Mononuclear cell (primary cell): ENCODE measurements around the gene MVP. TPM values are rescaled to one million over a fixed set of nuclear protein-coding genes. Genes with fewer than 3 reads are reported as not detected.
"Not testable (repeated sequence)": the region's sequence is repeated elsewhere in the genome, so short reads cannot be mapped to it uniquely, and the experiment has no call there.

Experiments used
- H3K27me3 ChIP-seq: 2 replicates; pipeline ENCODE4 v1.6.0; 2011; ENCODE audit warnings: low read length, control low read depth; ENCODE audit not compliant: insufficient read depth
- H3K4me1 ChIP-seq: 2 replicates; pipeline ENCODE4 v1.5.1; 2011; ENCODE audit warnings: mild to moderate bottlenecking, low read length, control low read depth; ENCODE audit not compliant: insufficient read depth
- H3K4me3 ChIP-seq: 2 replicates; pipeline ENCODE4 v1.5.1; 2011; ENCODE audit warnings: mild to moderate bottlenecking, low read length, moderate library complexity
- H3K9me3 ChIP-seq: 2 replicates; pipeline ENCODE4 v1.5.1; 2011; ENCODE audit warnings: low read depth, mild to moderate bottlenecking, control low read depth, low read length
- total RNA-seq: library from RNA; depleted of rRNA; stranded (reverse); fragments of >200 nt; gene quantifications from one replicate; pipeline ENCODE4 v1.2.3, GENCODE V29; 2012

MVP gene
- total RNA-seq, 1 donor: 75.6 TPM

GRCh38 chr16:29883987-29884386 is 63.7 kb downstream of the MVP start:
- H3K4me3 ChIP-seq: no peak overlapping the region
- no peaks in the 10 kb centered on the region for H3K27me3 ChIP-seq
- no peaks in the 10 kb centered on the region for H3K9me3 ChIP-seq
- H3K4me1 ChIP-seq: no peaks in the 10 kb centered on the region

GRCh38 chr16:29889372-29889771 is 69.1 kb downstream of the MVP start:
- H3K9me3 ChIP-seq, H3K4me3 ChIP-seq, H3K4me1 ChIP-seq, H3K27me3 ChIP-seq: not testable (repeated sequence)

- Histone ChIP-seq H3K4me1 (no peaks in the 10 kb centered on the region), H3K9me3 (no peaks in the 10 kb centered on the region)
These were observed 71.5 kb downstream of the MVP start for GRCh38 chr16:29891525-29892457.

GRCh38 chr16:29892458-29892813 is 72.2 kb downstream of the MVP start:
- H3K4me1 ChIP-seq: no peaks in the 10 kb centered on the region

More at GRCh38 chr16:29891525-29892457, 71.5 kb downstream of the MVP start:
- H3K27me3 ChIP-seq: no peaks in the 10 kb centered on the region
- no peak overlapping the region for H3K4me3 ChIP-seq

GRCh38 chr16:29893553-29893952 is 73.3 kb downstream of the MVP start:
- H3K9me3 ChIP-seq: no peaks in the 10 kb centered on the region
- H3K4me3 ChIP-seq: no peak overlapping the region
- peaks cover 13% of the 10 kb centered on the region for H3K27me3 ChIP-seq
- H3K4me1 ChIP-seq: no peaks in the 10 kb centered on the region

More at GRCh38 chr16:29892458-29892813, 72.2 kb downstream of the MVP start:
- no peak overlapping the region for H3K4me3 ChIP-seq
- H3K9me3 ChIP-seq: no peaks in the 10 kb centered on the region
- H3K27me3 ChIP-seq: peaks cover 3% of the 10 kb centered on the region

GRCh38 chr16:29894352-29894751 is 74.1 kb downstream of the MVP start:
- H3K9me3 ChIP-seq: no peaks in the 10 kb centered on the region
- H3K27me3 ChIP-seq: peaks cover 18% of the 10 kb centered on the region
- H3K4me1 ChIP-seq: no peaks in the 10 kb centered on the region
- H3K4me3 ChIP-seq: no peak overlapping the region

GRCh38 chr16:29896841-29897240 is 76.6 kb downstream of the MVP start:
- Histone ChIP-seq H3K9me3 (no peaks in the 10 kb centered on the region), H3K27me3 (peaks cover 18% of the 10 kb centered on the region), H3K4me3 (no peak overlapping the region), H3K4me1 (peaks cover 8% of the 10 kb centered on the region)

GRCh38 chr16:29897333-29897732 is 77.1 kb downstream of the MVP start:
- Histone ChIP-seq H3K27me3 (peaks cover 18% of the 10 kb centered on the region), H3K9me3 (no peaks in the 10 kb centered on the region), H3K4me1 (peaks cover 8% of the 10 kb centered on the region), H3K4me3 (no peak overlapping the region)

Other genes starting within 250 kb of the MVP start
- 29.7 TPM for gene SPN, start 157.2 kb upstream of the MVP start, total RNA-seq
- 0.21 TPM for gene QPRT, start 141.3 kb upstream of the MVP start, total RNA-seq
- gene C16orf54, start 74.5 kb upstream of the MVP start, total RNA-seq: 87.9 TPM
- not detected for gene ZG16, start 42.2 kb upstream of the MVP start, total RNA-seq
- 78.5 TPM for gene KIF22, start 29.7 kb upstream of the MVP start, total RNA-seq
- gene MAZ, start 13.9 kb upstream of the MVP start, total RNA-seq: 132 TPM
- 0.52 TPM for gene PRRT2, start 8.3 kb upstream of the MVP start, total RNA-seq
- 14.4 TPM for gene PAGR1, start 4.3 kb upstream of the MVP start, total RNA-seq
- 22.1 TPM for gene CDIPT, start 42.8 kb downstream of the MVP start, total RNA-seq
- under 0.01 TPM for gene SEZ6L2, start 79.1 kb downstream of the MVP start, total RNA-seq
- gene ASPHD1, start 80.0 kb downstream of the MVP start, total RNA-seq: not detected
- 21.5 TPM for gene KCTD13, start 105.8 kb downstream of the MVP start, total RNA-seq
- 61.1 TPM for gene TMEM219, start 141.6 kb downstream of the MVP start, total RNA-seq
- gene TAOK2, start 153.4 kb downstream of the MVP start, total RNA-seq: 10.5 TPM
- gene HIRIP3, start 175.2 kb downstream of the MVP start, total RNA-seq: 3.9 TPM
- gene INO80E, start 175.8 kb downstream of the MVP start, total RNA-seq: 32.0 TPM
- not detected for gene DOC2A, start 190.6 kb downstream of the MVP start, total RNA-seq
- gene C16orf92, start 202.7 kb downstream of the MVP start, total RNA-seq: not detected
- not detected for gene TLCD3B, start 210.8 kb downstream of the MVP start, total RNA-seq
- 343 TPM for gene ALDOA, start 245.3 kb downstream of the MVP start, total RNA-seq